Activated CD4-positive, alpha-beta T cell treated with anti-CD3 and anti-CD28 coated beads for 36 hours (primary cell): ENCODE measurements around the gene APOL1. TPM values are rescaled to one million over a fixed set of nuclear protein-coding genes. Genes with fewer than 3 reads are reported as not detected.
"Not testable (repeated sequence)": the region's sequence is repeated elsewhere in the genome, so short reads cannot be mapped to it uniquely, and the experiment has no call there.

Experiments
- ATAC-seq: fragments of 200-7000 bp; cut with Tn5 transposase; one replicate; pipeline ENCODE4 v1.10.0; 2021; ENCODE audit warnings: mild to moderate bottlenecking, moderate library complexity
- CTCF ChIA-PET: fragments of 350-600 bp; sonication (Branson Sonifier 250); formaldehyde crosslinking; loops from one replicate; lab custom pipeline; 2021; ENCODE audit warnings: antibody characterized with exemption; lab: Charles Lee
- POLR2A ChIA-PET: fragments of 350-600 bp; sonication (Branson Sonifier 250); formaldehyde crosslinking; loops from one replicate; lab custom pipeline; 2021; ENCODE audit warnings: antibody characterized with exemption, inconsistent platforms; lab: Charles Lee
- DNase-seq: peaks from one replicate; pipeline ENCODE4 v3.0.0-alpha.2; 2020
- H3K27ac Mint-ChIP-seq: one replicate; pipeline ENCODE4 v1.8.0; 2021; ENCODE audit warnings: mixed read lengths
- H3K27me3 Mint-ChIP-seq: one replicate; pipeline ENCODE4 v1.8.0; 2021; ENCODE audit warnings: mixed read lengths
- H3K36me3 Mint-ChIP-seq: one replicate; pipeline ENCODE4 v1.8.0; 2021; ENCODE audit warnings: low read depth, mixed read lengths
- H3K4me1 Mint-ChIP-seq: one replicate; pipeline ENCODE4 v1.8.0; 2021; ENCODE audit warnings: mixed read lengths
- H3K4me3 Mint-ChIP-seq: one replicate; pipeline ENCODE4 v1.8.0; 2021; ENCODE audit warnings: mild to moderate bottlenecking, moderate library complexity, mixed read lengths
- H3K9me3 Mint-ChIP-seq: one replicate; pipeline ENCODE4 v1.8.0; 2021; ENCODE audit warnings: low read depth, mixed read lengths
- intact Hi-C, 2 experiments: fragments of 100-400 bp; cut with DNase I in 1 of 2; cut with micrococcal nuclease in 1 of 2; formaldehyde crosslinking; loops; one replicate each; pipeline versions ENCODE4 v1.14.2 to v1.15.1; 2022 to 2024; cut with DNase I, micrococcal nuclease
- total RNA-seq, 2 experiments: library from RNA; stranded (reverse); gene quantifications; one replicate each; pipeline ENCODE4 v1.2.3, GENCODE V29; 2021

APOL1 gene
- total RNA-seq = 10 to 100 TPM; 32.0 to 37.2 TPM

GRCh38 chr22:36252754-36253522 lies at the start of gene APOL1:
Gene APOL1 (plus strand): TSS chr22:36253133. CDS start chr22:36254956, 1,823 bp downstream.
- Mint-ChIP-seq H3K4me3 (peak within 1 kb of the TSS; percentile 92), H3K27ac (peak within 1 kb of the TSS; percentile 91)
- peak; percentile 87 for ATAC-seq

GRCh38 chr22:36203441-36203840 lies 49.5 kb upstream of the APOL1 start:
- DNase-seq, CTCF ChIA-PET, H3K4me1 Mint-ChIP-seq, H3K27ac Mint-ChIP-seq, H3K27me3 Mint-ChIP-seq, ATAC-seq, POLR2A ChIA-PET, H3K9me3 Mint-ChIP-seq, H3K36me3 Mint-ChIP-seq, H3K4me3 Mint-ChIP-seq, intact Hi-C loops: not testable (repeated sequence)

More at GRCh38 chr22:36252754-36253522, at the start of gene APOL1:
- DNase-seq = peak; percentile 71
- H3K36me3 Mint-ChIP-seq = peaks cover 22% of the 10 kb centered on the region
- CTCF ChIA-PET = interaction anchor here (0.5 to 6.4 kb wide), 12 partner anchors 9 to 268 kb away, joined by 3 to 46 read pairs (median 4); partner anchors contain the start of gene APOL2
- no peaks in the 10 kb centered on the region for H3K27me3 Mint-ChIP-seq
- intact Hi-C loops = loop anchor here (1.0 kb wide), 1 partner anchor 14 kb away; the partner anchor contains the start of gene APOL2 (in 2 of the 2)
- POLR2A ChIA-PET = interaction anchor here (1.4 to 1.8 kb wide), 2 partner anchors 13 to 15 kb away, joined by 6 read pairs; partner anchors contain the start of gene APOL2
- H3K9me3 Mint-ChIP-seq = peaks cover 7% of the 10 kb centered on the region
- H3K4me1 Mint-ChIP-seq = peaks cover 56% of the 10 kb centered on the region

GRCh38 chr22:36204001-36204631 lies 48.8 kb upstream of the APOL1 start:
- CTCF ChIA-PET = interaction anchor here (0.5 to 0.7 kb wide), 2 partner anchors 34 to 1049 kb away, joined by 3 to 4 read pairs; no protein-coding TSS in a partner anchor
- intact Hi-C loops = no loop called here

GRCh38 chr22:36204632-36205015 lies 48.3 kb upstream of the APOL1 start:
- Mint-ChIP-seq H3K9me3 (peaks cover 4% of the 10 kb centered on the region), H3K36me3 (no peaks in the 10 kb centered on the region), H3K4me1 (no peaks in the 10 kb centered on the region), H3K27me3 (peaks cover 7% of the 10 kb centered on the region), H3K27ac (no peak overlapping the region), H3K4me3 (no peak overlapping the region)
- ATAC-seq (no peak), DNase-seq (no peak)
- POLR2A ChIA-PET = interaction anchor here (1.0 kb wide), 1 partner anchor 70 kb away, joined by 3 read pairs; no protein-coding TSS in a partner anchor
- intact Hi-C loops = no loop called here
- CTCF ChIA-PET = interaction anchor here (0.7 kb wide), 1 partner anchor 1050 kb away, joined by 3 read pairs; no protein-coding TSS in a partner anchor

More at GRCh38 chr22:36204001-36204631, 48.8 kb upstream of the APOL1 start:
- ATAC-seq (no peak), DNase-seq (no peak)
- H3K9me3 Mint-ChIP-seq = peaks cover 1% of the 10 kb centered on the region
- no peak overlapping the region for H3K4me3 Mint-ChIP-seq
- H3K36me3 Mint-ChIP-seq = no peaks in the 10 kb centered on the region
- H3K4me1 Mint-ChIP-seq = no peaks in the 10 kb centered on the region
- POLR2A ChIA-PET = interaction anchor here (1.0 kb wide), 1 partner anchor 70 kb away, joined by 3 read pairs; no protein-coding TSS in a partner anchor
- peaks cover 5% of the 10 kb centered on the region for H3K27me3 Mint-ChIP-seq
- H3K27ac Mint-ChIP-seq = no peak overlapping the region

GRCh38 chr22:36205573-36205972 lies 47.4 kb upstream of the APOL1 start:
- DNase-seq, H3K4me3 Mint-ChIP-seq, ATAC-seq, H3K36me3 Mint-ChIP-seq, H3K9me3 Mint-ChIP-seq, POLR2A ChIA-PET, intact Hi-C loops, H3K4me1 Mint-ChIP-seq, H3K27ac Mint-ChIP-seq, H3K27me3 Mint-ChIP-seq: not testable (repeated sequence)
- CTCF ChIA-PET = interaction anchor here (0.6 kb wide), 1 partner anchor 48 kb away, joined by 3 read pairs; no protein-coding TSS in a partner anchor

GRCh38 chr22:36206255-36206654 lies 46.7 kb upstream of the APOL1 start:
- Mint-ChIP-seq H3K27ac (no peak overlapping the region), H3K4me3 (no peak overlapping the region), H3K9me3 (peaks cover 4% of the 10 kb centered on the region), H3K27me3 (peaks cover 9% of the 10 kb centered on the region), H3K4me1 (peaks cover 4% of the 10 kb centered on the region), H3K36me3 (no peaks in the 10 kb centered on the region)
- ATAC-seq (no peak), DNase-seq (no peak)
- ChIA-PET POLR2A (no interaction called here), CTCF (interaction anchor here (0.6 kb wide), 1 partner anchor 47 kb away, joined by 3 read pairs; no protein-coding TSS in a partner anchor)
- intact Hi-C loops = no loop called here

GRCh38 chr22:36208162-36208765 lies 44.7 kb upstream of the APOL1 start:
- ChIA-PET POLR2A (no interaction called here), CTCF (interaction anchor here (0.7 kb wide), 1 partner anchor 54 kb away, joined by 4 read pairs; no protein-coding TSS in a partner anchor)
- no peaks in the 10 kb centered on the region for H3K36me3 Mint-ChIP-seq
- peaks cover 4% of the 10 kb centered on the region for H3K4me1 Mint-ChIP-seq
- no peak for ATAC-seq
- intact Hi-C loops = no loop called here
- H3K27me3 Mint-ChIP-seq = peaks cover 17% of the 10 kb centered on the region
- no peak overlapping the region for H3K4me3 Mint-ChIP-seq
- peaks cover 4% of the 10 kb centered on the region for H3K9me3 Mint-ChIP-seq
- no peak for DNase-seq
- H3K27ac Mint-ChIP-seq = no peak overlapping the region

- ChIA-PET POLR2A (no interaction called here), CTCF (no interaction called here)
- no peak overlapping the region for H3K4me3 Mint-ChIP-seq
- peaks cover 4% of the 10 kb centered on the region for H3K9me3 Mint-ChIP-seq
- intact Hi-C loops = no loop called here
- DNase-seq (no peak), ATAC-seq (no peak)
- H3K36me3 Mint-ChIP-seq = no peaks in the 10 kb centered on the region
- H3K27me3 Mint-ChIP-seq = peaks cover 18% of the 10 kb centered on the region
- no peak overlapping the region for H3K27ac Mint-ChIP-seq
- H3K4me1 Mint-ChIP-seq = peaks cover 4% of the 10 kb centered on the region
Measured at GRCh38 chr22:36208914-36209313, 44.0 kb upstream of the APOL1 start.

GRCh38 chr22:36209488-36209908 lies 43.4 kb upstream of the APOL1 start:
- CTCF ChIA-PET, intact Hi-C loops, ATAC-seq: not testable (repeated sequence)

GRCh38 chr22:36210224-36210623 lies 42.7 kb upstream of the APOL1 start:
- Mint-ChIP-seq H3K4me3 (no peak overlapping the region), H3K27me3 (peaks cover 20% of the 10 kb centered on the region), H3K27ac (no peak overlapping the region), H3K9me3 (peaks cover 4% of the 10 kb centered on the region), H3K36me3 (no peaks in the 10 kb centered on the region), H3K4me1 (peaks cover 4% of the 10 kb centered on the region)
- intact Hi-C loops = no loop called here
- DNase-seq = no peak
- no peak for ATAC-seq
- CTCF ChIA-PET = no interaction called here
- POLR2A ChIA-PET = no interaction called here

More at GRCh38 chr22:36209488-36209908, 43.4 kb upstream of the APOL1 start:
- H3K36me3 Mint-ChIP-seq, H3K27ac Mint-ChIP-seq, POLR2A ChIA-PET, H3K4me3 Mint-ChIP-seq, DNase-seq, H3K9me3 Mint-ChIP-seq, H3K4me1 Mint-ChIP-seq: not testable (repeated sequence)
- H3K27me3 Mint-ChIP-seq = peaks cover 20% of the 10 kb centered on the region
